Stimulated activated naive B cell treated with anti-CD40 and anti-IgM and Interleukin-4, amounts not matched to agents 10 μg/mL and 1 μg/mL and 100 μg/mL, for 72 hours (primary cell): ENCODE results near the gene ZNF692.

Source experiments
- ATAC-seq, 2 donors: fragments of 150-1000 bp; cut with Tn5 transposase; replicated peaks; 2 replicates each; pipeline ENCODE4 v1.10.0; 2021; ENCODE audit warnings: moderate library complexity in 1 of 2
- DNase-seq: peaks from one replicate; pipeline ENCODE4 v3.0.0; 2021
- H3K27ac Mint-ChIP-seq: one replicate; pipeline ENCODE4 v1.8.0; 2022; ENCODE audit warnings: mild to moderate bottlenecking, mixed read lengths
- H3K27me3 Mint-ChIP-seq, 2 donors: one replicate each; pipeline ENCODE4 v1.8.0; 2022; ENCODE audit warnings: mixed read lengths in 2 of 2
- H3K36me3 Mint-ChIP-seq, 2 donors: one replicate each; pipeline ENCODE4 v1.8.0; 2022; ENCODE audit warnings: mixed read lengths in 2 of 2, mild to moderate bottlenecking in 1 of 2
- H3K4me1 Mint-ChIP-seq, 2 donors: one replicate each; pipeline ENCODE4 v1.8.0; 2022; ENCODE audit warnings: mixed read lengths in 2 of 2, mild to moderate bottlenecking in 1 of 2
- H3K4me3 Mint-ChIP-seq, 2 donors: one replicate each; pipeline ENCODE4 v1.8.0; 2022; ENCODE audit warnings: mild to moderate bottlenecking in 2 of 2, mixed read lengths in 2 of 2, moderate library complexity in 1 of 2
- H3K9me3 Mint-ChIP-seq, 2 donors: one replicate each; pipeline ENCODE4 v1.8.0; 2022; ENCODE audit warnings: mixed read lengths in 2 of 2, mild to moderate bottlenecking in 1 of 2

The ZNF692 gene

DNA sequence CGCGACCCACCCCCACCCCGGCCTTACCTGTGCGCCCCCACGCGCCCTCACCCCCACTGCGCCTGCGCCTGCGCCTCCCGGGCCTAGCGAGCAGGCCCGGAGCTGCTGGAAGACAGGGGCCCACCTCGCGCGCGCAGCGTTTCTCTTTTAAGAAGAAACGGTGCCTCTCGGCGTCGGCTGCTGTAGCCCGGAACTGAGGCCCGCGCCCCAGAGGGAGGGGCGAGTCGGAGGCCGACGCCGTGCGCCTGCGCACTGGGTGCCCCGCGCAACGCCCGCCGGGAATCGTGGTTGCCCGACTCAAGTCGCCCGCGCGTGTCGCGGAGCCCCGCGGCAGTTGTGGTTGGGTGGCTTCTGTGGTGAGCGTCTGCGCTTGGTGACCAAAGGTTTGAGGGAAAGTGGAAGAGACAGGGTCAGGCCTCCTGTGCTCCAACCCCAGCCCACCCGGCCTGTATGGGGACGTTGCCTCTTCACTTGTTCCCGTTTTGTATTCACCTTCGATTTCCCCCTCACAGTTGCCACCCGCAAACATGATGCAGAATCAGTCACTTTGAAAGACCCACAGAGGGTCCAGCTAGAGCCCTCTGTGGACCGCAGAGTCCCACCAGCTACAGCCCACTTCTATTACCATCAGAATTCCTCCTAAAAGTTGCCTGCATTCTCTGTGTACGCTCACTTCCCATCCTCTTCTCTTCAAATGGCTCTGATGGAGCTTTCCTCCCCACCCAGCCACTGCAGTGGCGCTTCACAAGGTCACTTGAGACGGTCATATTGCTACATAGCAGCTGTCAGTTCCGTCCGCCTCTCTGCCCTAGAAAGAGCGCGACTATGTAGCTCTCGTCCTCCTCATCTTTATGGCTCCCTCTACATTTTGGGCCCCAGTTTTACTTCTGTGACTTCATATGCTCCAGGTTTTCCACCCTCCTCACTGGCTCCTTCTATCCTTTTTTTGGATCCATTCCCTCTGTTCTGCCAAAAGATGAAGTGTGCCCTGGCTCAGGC, at the start of gene ZNF692:
Gene ZNF692, minus strand, starts transcription at position 195 of the 999 bp plus-strand sequence. CDS start 776 bp downstream, outside the sequence.
- Mint-ChIP-seq H3K4me1 (peaks cover 40 to 45% of the 10 kb centered on the region in 2 donors), H3K36me3 (peaks cover 0 to 19% of the 10 kb centered on the region in 2 donors), H3K4me3 (peak within 1 kb of the TSS; percentile 84 to 88), H3K27ac (peak within 1 kb of the TSS; percentile 95), H3K27me3 (no peaks in the 10 kb centered on the region), H3K9me3 (no peaks in the 10 kb centered on the region)
- ATAC-seq: peak; percentile 84 to 88
- peak; percentile 97 for DNase-seq

GRCh38 chr1:248906753-248907661, 48.1 kb upstream of the ZNF692 start:
- Mint-ChIP-seq H3K27ac (peak overlapping the region; percentile 97), H3K36me3 (peaks cover 3 to 23% of the 10 kb centered on the region in 2 donors), H3K27me3 (no peaks in the 10 kb centered on the region), H3K4me1 (peaks cover 36 to 46% of the 10 kb centered on the region in 2 donors), H3K4me3 (peak overlapping the region; percentile 95 to 96), H3K9me3 (no peaks in the 10 kb centered on the region)
- DNase-seq (no peak), ATAC-seq (peak; percentile 12 to 20)

GRCh38 chr1:248906009-248906752, 47.3 kb upstream of the ZNF692 start, which contains the start of gene PGBD2:
Gene PGBD2 (plus strand): TSS chr1:248906235. CDS start chr1:248913863, 7,628 bp downstream.
- H3K27me3 Mint-ChIP-seq: no peaks in the 10 kb centered on the region
- H3K4me1 Mint-ChIP-seq: peaks cover 36 to 46% of the 10 kb centered on the region in 2 donors
- H3K9me3 Mint-ChIP-seq: no peaks in the 10 kb centered on the region
- peaks cover 3 to 23% of the 10 kb centered on the region in 2 donors for H3K36me3 Mint-ChIP-seq
- peak within 1 kb of the TSS; percentile 99 for H3K27ac Mint-ChIP-seq
- ATAC-seq (peak; percentile 90 to 93), DNase-seq (peak; percentile 92)
- peak within 1 kb of the TSS; percentile 95 to 97 for H3K4me3 Mint-ChIP-seq

DNA sequence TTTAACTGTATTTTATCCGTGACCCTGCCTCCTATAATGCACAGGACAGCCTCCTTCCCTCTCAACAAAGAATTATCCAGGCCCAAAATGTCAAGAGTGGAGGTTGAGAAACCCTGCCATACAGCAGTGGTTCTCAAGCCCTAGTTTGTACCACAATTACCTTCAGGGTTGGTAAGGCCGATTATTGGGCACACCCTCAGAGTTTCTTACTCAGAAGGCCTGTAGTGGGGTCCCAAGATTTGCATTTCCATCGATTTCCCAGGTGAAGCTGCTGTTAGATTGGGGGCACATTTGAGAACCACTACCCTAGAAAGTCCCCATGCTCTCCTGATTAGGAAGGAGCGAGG, 46.8 kb upstream of the ZNF692 start:
- H3K4me3 Mint-ChIP-seq: peak overlapping the region; percentile 95 to 97
- peaks cover 3 to 23% of the 10 kb centered on the region in 2 donors for H3K36me3 Mint-ChIP-seq
- H3K27ac Mint-ChIP-seq: peak overlapping the region; percentile 99
- peak; percentile 10 to 12 for ATAC-seq
- no peak for DNase-seq
- no peaks in the 10 kb centered on the region for H3K9me3 Mint-ChIP-seq
- H3K27me3 Mint-ChIP-seq: peaks cover 3% of the 10 kb centered on the region in 2 donors
- H3K4me1 Mint-ChIP-seq: peaks cover 36 to 45% of the 10 kb centered on the region in 2 donors

DNA sequence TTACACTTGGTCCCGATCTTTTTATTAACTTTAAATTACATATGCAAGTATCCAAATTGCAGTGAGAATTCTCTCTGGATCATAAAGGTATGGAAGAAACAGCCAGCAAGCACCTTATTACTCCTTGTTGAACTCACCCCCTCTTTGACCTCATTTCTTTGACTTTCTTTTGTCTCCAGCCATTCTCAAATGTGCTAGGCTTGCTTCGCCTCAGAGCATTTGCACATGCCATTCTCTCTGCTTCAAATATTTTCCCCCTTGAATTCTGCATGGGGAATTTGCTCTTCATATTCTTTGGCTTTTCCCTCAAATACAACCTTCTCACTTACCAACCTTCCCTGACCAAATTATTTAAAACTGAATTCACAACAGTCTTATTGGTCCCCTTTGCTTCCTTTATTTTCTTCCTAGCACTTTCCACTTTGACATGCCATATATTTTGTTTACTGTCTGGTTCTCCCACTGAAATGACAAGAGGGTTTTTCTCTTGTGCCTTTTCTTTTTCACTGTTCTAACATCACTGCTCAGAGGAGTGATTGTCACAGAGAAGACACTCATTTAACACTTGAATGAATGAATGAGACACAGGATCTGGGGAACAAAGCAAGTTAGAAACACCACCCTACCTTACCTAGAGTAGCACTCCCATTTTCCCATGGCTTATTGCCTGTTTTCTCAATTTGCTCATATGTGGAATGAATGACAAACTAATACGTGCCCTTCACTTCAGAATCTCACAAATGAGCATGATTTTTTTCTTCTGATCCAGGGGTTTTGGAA, 45.7 kb upstream of the ZNF692 start:
- H3K27ac Mint-ChIP-seq: no peak overlapping the region
- no peaks in the 10 kb centered on the region for H3K9me3 Mint-ChIP-seq
- H3K4me1 Mint-ChIP-seq: peaks cover 29 to 36% of the 10 kb centered on the region in 2 donors
- peaks cover 3 to 16% of the 10 kb centered on the region in 2 donors for H3K36me3 Mint-ChIP-seq
- peaks cover 6 to 10% of the 10 kb centered on the region in 2 donors for H3K27me3 Mint-ChIP-seq
- ATAC-seq (no peak), DNase-seq (no peak)
- H3K4me3 Mint-ChIP-seq: no peak overlapping the region

- no peak for DNase-seq
- ATAC-seq: no peak
- H3K27ac Mint-ChIP-seq: no peak overlapping the region
- H3K36me3 Mint-ChIP-seq: no peaks in the 10 kb centered on the region
- peaks cover 23 to 28% of the 10 kb centered on the region in 2 donors for H3K27me3 Mint-ChIP-seq
- H3K4me1 Mint-ChIP-seq: peaks cover 3 to 8% of the 10 kb centered on the region in 2 donors
- H3K4me3 Mint-ChIP-seq: no peak overlapping the region
- H3K9me3 Mint-ChIP-seq: no peaks in the 10 kb centered on the region
Observed at GRCh38 chr1:248901578-248901977, 42.7 kb upstream of the ZNF692 start.

GRCh38 chr1:248900637-248901036, 41.8 kb upstream of the ZNF692 start:
- Mint-ChIP-seq H3K4me1 (peaks cover 3 to 8% of the 10 kb centered on the region in 2 donors), H3K27me3 (peaks cover 26 to 35% of the 10 kb centered on the region in 2 donors), H3K36me3 (no peaks in the 10 kb centered on the region), H3K4me3 (no peak overlapping the region), H3K9me3 (no peaks in the 10 kb centered on the region), H3K27ac (peak overlapping the region; percentile 6)
- ATAC-seq (no peak), DNase-seq (no peak)

- Mint-ChIP-seq H3K9me3 (no peaks in the 10 kb centered on the region), H3K36me3 (no peaks in the 10 kb centered on the region), H3K27me3 (peaks cover 32 to 41% of the 10 kb centered on the region in 2 donors), H3K4me3 (no peak overlapping the region), H3K4me1 (peaks cover 0 to 3% of the 10 kb centered on the region in 2 donors), H3K27ac (no peak overlapping the region)
- ATAC-seq (no peak), DNase-seq (no peak)
Observed at GRCh38 chr1:248897412-248898337, 38.8 kb upstream of the ZNF692 start.

DNA sequence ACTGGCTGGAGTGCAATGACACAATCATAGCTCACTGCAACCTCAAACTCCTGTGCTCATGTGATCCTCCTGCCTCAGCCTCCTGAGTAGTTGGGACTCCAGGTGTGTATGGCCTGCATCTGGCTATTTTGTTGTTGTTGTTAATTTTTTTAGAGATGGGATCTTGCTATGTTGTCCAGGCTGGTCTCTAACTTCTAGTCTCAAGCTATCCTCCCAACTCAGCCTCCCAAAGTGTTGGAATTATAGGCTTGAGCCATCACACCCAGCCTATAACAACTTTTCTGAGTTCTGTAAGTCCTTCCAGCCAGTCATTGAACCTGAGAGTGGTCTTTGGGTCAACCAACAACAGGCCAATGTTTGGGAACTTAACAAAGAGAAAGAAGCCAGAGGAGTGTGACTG, 36.0 kb upstream of the ZNF692 start:
- no peak for ATAC-seq
- DNase-seq: no peak
- Mint-ChIP-seq H3K27ac (no peak overlapping the region), H3K36me3 (no peaks in the 10 kb centered on the region), H3K4me3 (no peak overlapping the region), H3K27me3 (peaks cover 34 to 38% of the 10 kb centered on the region in 2 donors), H3K9me3 (no peaks in the 10 kb centered on the region), H3K4me1 (peaks cover 0 to 2% of the 10 kb centered on the region in 2 donors)

DNA sequence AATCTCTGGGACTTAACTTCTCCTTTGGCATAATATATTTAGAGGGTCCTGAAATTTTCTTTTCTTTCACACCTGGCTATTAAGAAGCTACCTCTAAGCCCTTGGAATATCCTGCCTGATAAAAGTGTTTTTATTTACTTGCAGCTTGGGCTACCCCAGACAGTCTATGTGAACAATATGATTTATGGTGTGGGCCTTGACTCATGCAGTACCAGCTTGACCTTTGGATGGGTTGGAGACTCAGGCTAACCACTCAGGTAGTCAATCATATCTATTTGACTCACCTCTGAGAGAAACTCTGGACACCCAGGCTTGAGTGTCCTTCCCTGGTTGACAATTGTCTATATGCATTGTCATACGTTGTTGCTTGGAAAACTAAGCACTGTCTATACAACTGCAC, 33.7 kb upstream of the ZNF692 start:
- no peak overlapping the region for H3K4me3 Mint-ChIP-seq
- DNase-seq (no peak), ATAC-seq (no peak)
- no peaks in the 10 kb centered on the region for H3K36me3 Mint-ChIP-seq
- no peak overlapping the region for H3K27ac Mint-ChIP-seq
- peaks cover 0 to 4% of the 10 kb centered on the region in 2 donors for H3K4me1 Mint-ChIP-seq
- no peaks in the 10 kb centered on the region for H3K9me3 Mint-ChIP-seq
- H3K27me3 Mint-ChIP-seq: peaks cover 18 to 23% of the 10 kb centered on the region in 2 donors

- Mint-ChIP-seq H3K4me3 (no peak overlapping the region), H3K27me3 (peaks cover 18% of the 10 kb centered on the region in 2 donors), H3K4me1 (peaks cover 0 to 4% of the 10 kb centered on the region in 2 donors), H3K36me3 (no peaks in the 10 kb centered on the region), H3K27ac (no peak overlapping the region), H3K9me3 (no peaks in the 10 kb centered on the region)
- ATAC-seq (no peak), DNase-seq (no peak)
Observed at GRCh38 chr1:248891758-248892157, 32.9 kb upstream of the ZNF692 start.
